Osteocyte (in vitro differentiated cells): ENCODE results near the gene RNF145. TPM values are rescaled to one million over a fixed set of nuclear protein-coding genes. Genes with fewer than 3 reads are reported as not detected.
"Not testable (repeated sequence)": the region's sequence is repeated elsewhere in the genome, so short reads cannot be mapped to it uniquely, and the experiment has no call there.

Experiments
- DNase-seq: peaks from one replicate; pipeline ENCODE4 v3.0.0; 2021; ENCODE audit warnings: mixed read lengths; ENCODE audit not compliant: unreplicated experiment; ENCODE audit errors: extremely low spot score
- H3K27ac Mint-ChIP-seq: one replicate; pipeline ENCODE4 v1.8.0; 2021; ENCODE audit warnings: mild to moderate bottlenecking, mixed read lengths; ENCODE audit not compliant: unreplicated experiment
- H3K27me3 Mint-ChIP-seq: one replicate; pipeline ENCODE4 v1.8.0; 2021; ENCODE audit warnings: mixed read lengths; ENCODE audit not compliant: unreplicated experiment
- H3K36me3 Mint-ChIP-seq: one replicate; pipeline ENCODE4 v1.8.0; 2021; ENCODE audit warnings: mixed read lengths; ENCODE audit not compliant: unreplicated experiment
- H3K4me1 Mint-ChIP-seq: one replicate; pipeline ENCODE4 v1.8.0; 2021; ENCODE audit warnings: mixed read lengths; ENCODE audit not compliant: unreplicated experiment
- H3K4me3 Mint-ChIP-seq: one replicate; pipeline ENCODE4 v1.8.0; 2021; ENCODE audit warnings: mild to moderate bottlenecking, moderate library complexity, mixed read lengths; ENCODE audit not compliant: unreplicated experiment
- H3K9me3 Mint-ChIP-seq: one replicate; pipeline ENCODE4 v1.8.0; 2021; ENCODE audit warnings: mixed read lengths; ENCODE audit not compliant: unreplicated experiment
- total RNA-seq: library from RNA; stranded (reverse); gene quantifications from 2 replicates; pipeline ENCODE4 v1.2.1, GENCODE V29; 2021
- TF ChIP-seq, protein P1 (sequence below): fragments of 200-600 bp; sonication (generic); IDR thresholded peaks from 2 replicates; pipeline ENCODE4 v1.5.0; 2021; ENCODE audit warnings: antibody characterized with exemption, mild to moderate bottlenecking, moderate library complexity

Gene RNF145
- total RNA-seq, 1 donor from 2014 or later = 93.4 TPM

DNA sequence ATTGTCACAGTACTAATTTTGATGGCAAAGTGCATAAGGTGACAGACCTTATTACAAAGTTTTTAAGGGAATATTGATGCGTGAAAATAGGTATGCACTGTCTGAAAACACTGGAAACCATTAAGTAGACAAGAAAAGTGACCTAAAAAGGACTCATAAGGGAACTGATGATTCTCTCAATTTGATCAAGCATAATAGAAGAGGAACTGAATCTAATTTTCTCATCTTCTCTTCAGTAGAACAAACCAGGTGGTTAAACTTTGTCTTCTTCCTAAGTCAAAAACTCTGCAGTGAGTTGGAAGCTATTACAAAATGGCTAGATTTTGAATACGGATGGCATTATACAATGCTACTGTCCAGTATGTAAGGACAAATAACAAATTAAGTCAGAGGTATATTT lies 53.4 kb downstream of the RNF145 start:
- Mint-ChIP-seq H3K27me3 (peaks cover 1% of the 10 kb centered on the region), H3K36me3 (peaks cover 17% of the 10 kb centered on the region), H3K9me3 (peaks cover 6% of the 10 kb centered on the region), H3K4me3 (no peak overlapping the region), H3K27ac (no peak overlapping the region), H3K4me1 (peaks cover 10% of the 10 kb centered on the region)
- TF ChIP-seq, protein P1, sequence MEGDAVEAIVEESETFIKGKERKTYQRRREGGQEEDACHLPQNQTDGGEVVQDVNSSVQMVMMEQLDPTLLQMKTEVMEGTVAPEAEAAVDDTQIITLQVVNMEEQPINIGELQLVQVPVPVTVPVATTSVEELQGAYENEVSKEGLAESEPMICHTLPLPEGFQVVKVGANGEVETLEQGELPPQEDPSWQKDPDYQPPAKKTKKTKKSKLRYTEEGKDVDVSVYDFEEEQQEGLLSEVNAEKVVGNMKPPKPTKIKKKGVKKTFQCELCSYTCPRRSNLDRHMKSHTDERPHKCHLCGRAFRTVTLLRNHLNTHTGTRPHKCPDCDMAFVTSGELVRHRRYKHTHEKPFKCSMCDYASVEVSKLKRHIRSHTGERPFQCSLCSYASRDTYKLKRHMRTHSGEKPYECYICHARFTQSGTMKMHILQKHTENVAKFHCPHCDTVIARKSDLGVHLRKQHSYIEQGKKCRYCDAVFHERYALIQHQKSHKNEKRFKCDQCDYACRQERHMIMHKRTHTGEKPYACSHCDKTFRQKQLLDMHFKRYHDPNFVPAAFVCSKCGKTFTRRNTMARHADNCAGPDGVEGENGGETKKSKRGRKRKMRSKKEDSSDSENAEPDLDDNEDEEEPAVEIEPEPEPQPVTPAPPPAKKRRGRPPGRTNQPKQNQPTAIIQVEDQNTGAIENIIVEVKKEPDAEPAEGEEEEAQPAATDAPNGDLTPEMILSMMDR = no peak
- no peak for DNase-seq

- no peak for DNase-seq
- peaks cover 16% of the 10 kb centered on the region for H3K9me3 Mint-ChIP-seq
- peaks cover 7% of the 10 kb centered on the region for H3K36me3 Mint-ChIP-seq
- TF ChIP-seq, protein P1 = no peak
- H3K4me1 Mint-ChIP-seq = peaks cover 1% of the 10 kb centered on the region
- peaks cover 4% of the 10 kb centered on the region for H3K27me3 Mint-ChIP-seq
- H3K4me3 Mint-ChIP-seq = no peak overlapping the region
- H3K27ac Mint-ChIP-seq = no peak overlapping the region
These were observed 56.5 kb downstream of the RNF145 start for GRCh38 chr5:159152876-159153275.

- Mint-ChIP-seq H3K27me3 (peaks cover 23% of the 10 kb centered on the region), H3K4me1 (peaks cover 1% of the 10 kb centered on the region), H3K9me3 (peaks cover 16% of the 10 kb centered on the region), H3K27ac (no peak overlapping the region), H3K4me3 (no peak overlapping the region), H3K36me3 (peaks cover 5% of the 10 kb centered on the region)
- no peak for DNase-seq
- TF ChIP-seq, protein P1 = no peak
These were observed 60.3 kb downstream of the RNF145 start for GRCh38 chr5:159149085-159149484.

DNA sequence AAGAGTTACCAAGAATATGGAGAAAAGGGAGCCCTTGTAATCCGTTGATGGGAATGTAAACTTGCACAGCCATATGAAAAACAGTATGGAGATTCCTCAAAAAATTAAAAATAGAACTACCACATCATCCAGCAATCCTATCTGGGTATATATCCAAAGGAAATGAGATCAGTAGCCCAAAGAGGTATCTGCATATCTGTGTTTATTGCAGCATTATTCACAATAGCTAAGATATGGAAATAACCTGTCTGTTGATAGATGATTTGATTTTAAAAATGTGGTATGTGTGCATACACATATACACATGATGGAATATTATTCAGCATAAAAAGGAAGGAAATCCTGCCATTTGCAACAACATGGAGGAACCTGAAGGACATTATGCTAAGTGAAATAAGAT lies 61.4 kb downstream of the RNF145 start:
- TF ChIP-seq, protein P1 = no peak
- Mint-ChIP-seq H3K36me3 (peaks cover 5% of the 10 kb centered on the region), H3K4me1 (peaks cover 1% of the 10 kb centered on the region), H3K27me3 (peaks cover 34% of the 10 kb centered on the region), H3K9me3 (peaks cover 16% of the 10 kb centered on the region), H3K27ac (no peak overlapping the region), H3K4me3 (no peak overlapping the region)
- DNase-seq = no peak

DNA sequence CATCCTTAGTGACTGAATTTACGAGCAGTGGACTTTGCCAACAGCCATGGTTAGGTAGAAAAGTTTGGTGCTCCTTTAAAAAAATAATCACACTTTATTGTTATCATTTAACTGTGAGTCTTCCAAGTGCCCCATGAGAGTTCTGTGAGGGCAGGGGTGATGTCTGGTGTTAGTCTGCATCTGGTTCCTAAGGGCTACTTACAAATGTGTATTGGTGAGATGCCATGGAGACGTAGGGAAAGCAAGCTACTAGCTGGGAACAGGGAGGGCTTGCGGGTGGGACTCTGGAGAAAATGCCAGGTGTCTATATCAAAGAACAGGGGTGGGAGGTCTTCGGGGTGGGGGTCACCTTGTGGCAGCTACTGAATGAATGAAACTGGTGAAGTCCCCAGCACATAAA lies 62.5 kb downstream of the RNF145 start:
- peaks cover 45% of the 10 kb centered on the region for H3K27me3 Mint-ChIP-seq
- peaks cover 1% of the 10 kb centered on the region for H3K4me1 Mint-ChIP-seq
- peaks cover 16% of the 10 kb centered on the region for H3K9me3 Mint-ChIP-seq
- no peak overlapping the region for H3K27ac Mint-ChIP-seq
- H3K4me3 Mint-ChIP-seq = no peak overlapping the region
- DNase-seq = no peak
- peaks cover 3% of the 10 kb centered on the region for H3K36me3 Mint-ChIP-seq
- TF ChIP-seq, protein P1 = no peak

DNA sequence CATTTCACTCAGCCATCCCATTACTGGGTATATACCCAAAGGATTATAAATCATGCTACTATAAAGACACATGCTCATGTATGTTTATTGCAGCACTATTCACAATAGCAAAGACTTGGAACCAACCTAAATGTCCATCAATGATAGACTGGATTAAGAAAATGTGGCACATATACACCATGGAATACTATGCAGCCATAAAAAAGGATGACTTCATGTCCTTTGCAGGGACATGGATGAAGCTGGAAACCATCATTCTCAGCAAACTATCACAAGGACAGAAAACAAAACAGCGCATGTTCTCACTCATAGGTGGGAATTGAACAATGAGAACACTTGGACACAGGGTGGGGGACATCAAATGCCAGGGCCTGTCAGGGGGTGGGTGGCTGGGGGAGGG lies 64.2 kb downstream of the RNF145 start:
- H3K4me1 Mint-ChIP-seq, H3K27ac Mint-ChIP-seq, H3K36me3 Mint-ChIP-seq, H3K4me3 Mint-ChIP-seq, DNase-seq: not testable (repeated sequence)
- Mint-ChIP-seq H3K27me3 (peaks cover 54% of the 10 kb centered on the region), H3K9me3 (peaks cover 14% of the 10 kb centered on the region)
